H1 (cell line): ENCODE data around the gene DENND4C. TPM values are rescaled to one million over a fixed set of nuclear protein-coding genes. Genes with fewer than 3 reads are reported as not detected.
"Not testable (repeated sequence)": the region's sequence is repeated elsewhere in the genome, so short reads cannot be mapped to it uniquely, and the experiment has no call there.

ENCODE experiments used
- CTCF ChIA-PET: fragments of 300-600 bp; sonication (Branson Sonifier 250); formaldehyde crosslinking; loops from one replicate; lab custom pipeline; 2021; ENCODE audit not compliant: partially characterized antibody; lab: Charles Lee
- POLR2A ChIA-PET: fragments of 300-600 bp; sonication (Branson Sonifier 250); formaldehyde crosslinking; loops from one replicate; lab custom pipeline; 2021; ENCODE audit warnings: inconsistent platforms; ENCODE audit not compliant: partially characterized antibody; lab: Charles Lee
- DNase-seq, 2 experiments: peaks; one replicate each; pipeline versions ENCODE4 v3.0.0 to v3.0.0-alpha.2; 2010 to 2022; ENCODE audit warnings: low spot score in 2 of 2, low read depth in 1 of 2, mixed read lengths in 1 of 2
- FAIRE-seq: peaks from 2 replicates; lab custom pipeline; 2011; peaks lifted over from hg19 to GRCh38; lab: Jason Lieb, UNC
- H2AFZ ChIP-seq: 2 replicates; pipeline ENCODE4 v1.8.1; 2012; ENCODE audit warnings: low read length, inconsistent platforms
- H2AK5ac ChIP-seq: 2 replicates; pipeline ENCODE4 v1.6.1; 2013; ENCODE audit warnings: low read depth, low read length
- H2BK120ac ChIP-seq: replicated peaks from 2 replicates; pipeline ENCODE3; 2013; ENCODE audit warnings: low read depth, low read length, inconsistent platforms
- H2BK12ac ChIP-seq: 2 replicates; pipeline ENCODE4 v1.6.1; 2013; ENCODE audit warnings: low read depth, low read length
- H2BK15ac ChIP-seq: 2 replicates; pipeline ENCODE4 v1.6.1; 2013; ENCODE audit warnings: low read length
- H2BK20ac ChIP-seq: 2 replicates; pipeline ENCODE4 v1.6.1; 2013; ENCODE audit warnings: low read length
- H2BK5ac ChIP-seq: 2 replicates; pipeline ENCODE4 v1.6.1; 2013; ENCODE audit warnings: low read depth, low read length
- H3K14ac ChIP-seq: 2 replicates; pipeline ENCODE4 v1.6.1; 2013; ENCODE audit warnings: inconsistent platforms; ENCODE audit not compliant: insufficient read length
- H3K18ac ChIP-seq: 2 replicates; pipeline ENCODE4 v1.6.1; 2013; ENCODE audit warnings: low read length; ENCODE audit errors: extremely low read depth
- H3K23ac ChIP-seq: 2 replicates; pipeline ENCODE4 v1.6.1; 2013; ENCODE audit warnings: inconsistent platforms; ENCODE audit not compliant: insufficient read length
- H3K23me2 ChIP-seq: 2 replicates; pipeline ENCODE4 v1.6.1; 2013; ENCODE audit warnings: low read depth, low read length
- H3K27ac ChIP-seq: 2 replicates; pipeline ENCODE4 v1.6.1; 2011; ENCODE audit warnings: low read depth, low read length, inconsistent platforms
- H3K27me3 ChIP-seq, 4 experiments: replicated peaks in 1 of 4; 1 replicate in 1 of 4; 2 replicates in 3 of 4; pipeline versions ENCODE4 v1.6.1 to v1.8.1; 2011 to 2013; ENCODE audit warnings: low read length in 3 of 4, mild to moderate bottlenecking in 3 of 4, inconsistent platforms in 2 of 4, mixed read lengths in 2 of 4, moderate library complexity in 1 of 4; ENCODE audit not compliant: control insufficient read depth in 3 of 4, insufficient read depth in 3 of 4; ENCODE audit errors: extremely low read depth in 1 of 4
- H3K36me3 ChIP-seq, 4 experiments: 2 replicates each; pipeline versions ENCODE4 v1.6.1 to v1.8.1; 2011 to 2013; ENCODE audit warnings: mild to moderate bottlenecking in 4 of 4, low read length in 3 of 4, moderate library complexity in 2 of 4, control low read depth in 1 of 4, inconsistent platforms in 1 of 4; ENCODE audit not compliant: insufficient read depth in 4 of 4, control insufficient read depth in 2 of 4
- H3K4ac ChIP-seq: replicated peaks from 2 replicates; pipeline ENCODE3; 2013; ENCODE audit warnings: low read length, low read depth, mixed read lengths, inconsistent platforms; ENCODE audit not compliant: insufficient read length
- H3K4me1 ChIP-seq, 4 experiments: replicated peaks in 1 of 4; 1 replicate in 1 of 4; 2 replicates in 3 of 4; pipeline versions ENCODE4 v1.6.1 to v1.8.1; 2011 to 2013; ENCODE audit warnings: low read length in 3 of 4, inconsistent platforms in 2 of 4, mixed read lengths in 1 of 4; ENCODE audit not compliant: insufficient read depth in 4 of 4, control insufficient read depth in 3 of 4
- H3K4me2 ChIP-seq, 2 experiments: 2 replicates each; pipeline versions ENCODE4 v1.6.1 to v1.8.1; 2011 to 2013; ENCODE audit warnings: low read depth in 2 of 2, low read length in 2 of 2, control low read depth in 1 of 2, inconsistent platforms in 1 of 2, mild to moderate bottlenecking in 1 of 2; ENCODE audit not compliant: insufficient read depth in 1 of 2
- H3K4me3 ChIP-seq, 4 experiments: fragments of 200-600, 300-600 bp in 1 of 4; sonication (generic), shearing (Covaris generic), sonication (Bioruptor Twin) in 1 of 4; 2 replicates each; pipeline versions ENCODE4 v1.5.1 to v1.8.1; 2011 to 2016; ENCODE audit warnings: low read length in 4 of 4, low read depth in 3 of 4, control low read depth in 2 of 4, inconsistent platforms in 2 of 4, mild to moderate bottlenecking in 2 of 4, mixed read lengths in 1 of 4, moderate library complexity in 1 of 4; ENCODE audit not compliant: insufficient read depth in 2 of 4; ENCODE audit errors: extremely low read depth in 1 of 4
- H3K56ac ChIP-seq: replicated peaks from 2 replicates; pipeline ENCODE3; 2013; ENCODE audit warnings: low read depth, mild to moderate bottlenecking, mixed read lengths, low read length, inconsistent platforms; ENCODE audit not compliant: insufficient read length
- H3K79me1 ChIP-seq: 2 replicates; pipeline ENCODE4 v1.6.1; 2013; ENCODE audit warnings: low read depth, low read length, control low read depth
- H3K79me2 ChIP-seq, 2 experiments: 2 replicates each; pipeline versions ENCODE4 v1.6.1 to v1.8.1; 2012 to 2013; ENCODE audit warnings: low read length in 2 of 2, mild to moderate bottlenecking in 2 of 2, inconsistent platforms in 1 of 2; ENCODE audit not compliant: insufficient read depth in 2 of 2, control insufficient read depth in 1 of 2
- H3K9ac ChIP-seq, 4 experiments: replicated peaks in 1 of 4; 1 replicate in 1 of 4; 2 replicates in 3 of 4; pipeline versions ENCODE4 v1.6.1 to v1.8.1; 2011 to 2013; ENCODE audit warnings: low read depth in 3 of 4, low read length in 3 of 4, control low read depth in 2 of 4, mild to moderate bottlenecking in 2 of 4, moderate library complexity in 2 of 4, inconsistent platforms in 1 of 4; ENCODE audit errors: extremely low read depth in 1 of 4
- H3K9me3 ChIP-seq, 2 experiments: 2 replicates each; pipeline versions ENCODE4 v1.6.1 to v1.8.1; 2012 to 2013; ENCODE audit warnings: mild to moderate bottlenecking in 2 of 2, moderate library complexity in 2 of 2, control low read depth in 1 of 2, inconsistent platforms in 1 of 2, low read depth in 1 of 2, low read length in 1 of 2, mixed read lengths in 1 of 2; ENCODE audit not compliant: insufficient read depth in 2 of 2
- H4K20me1 ChIP-seq, 2 experiments: replicated peaks in 1 of 2; 2 replicates each; pipeline versions ENCODE3 to v1.8.1; 2011 to 2013; ENCODE audit warnings: inconsistent platforms in 2 of 2, low read length in 2 of 2, mild to moderate bottlenecking in 1 of 2; ENCODE audit not compliant: insufficient read depth in 2 of 2, control insufficient read depth in 1 of 2
- H4K5ac ChIP-seq: 2 replicates; pipeline ENCODE4 v1.6.1; 2013; ENCODE audit warnings: low read length, low read depth, mixed read lengths, inconsistent platforms; ENCODE audit not compliant: insufficient read length
- H4K8ac ChIP-seq: 2 replicates; pipeline ENCODE4 v1.8.0; 2013; ENCODE audit warnings: mild to moderate bottlenecking, moderate library complexity, low read length, inconsistent platforms; ENCODE audit not compliant: insufficient read depth; ENCODE audit errors: extremely low read depth
- H4K91ac ChIP-seq: replicated peaks from 2 replicates; pipeline ENCODE3; 2013; ENCODE audit warnings: low read length, mixed read lengths, inconsistent platforms; ENCODE audit not compliant: insufficient read length
- WGBS, 2 experiments: shearing (Covaris generic) in 1 of 2; methylation state at CpG; one replicate each; pipeline versions ENCODE4 v1.1.6 to v1.1.7; 2013 to 2015; ENCODE audit warnings: low lambda C conversion rate in 2 of 2, mixed read lengths in 2 of 2, inconsistent platforms in 1 of 2, low coverage in 1 of 2, missing lambda C conversion rate in 1 of 2; ENCODE audit not compliant: insufficient replicate concordance in 2 of 2, insufficient coverage in 1 of 2, insufficient read length in 1 of 2; ENCODE audit errors: extremely low coverage in 1 of 2, missing lambda C conversion rate in 1 of 2; 5-methylcytosine and 5-hydroxymethylcytosine counted together
- polyA plus RNA-seq, 7 experiments: library from polyadenylated mRNA; depleted of rRNA in 3 of 7; stranded (reverse) in 5 of 7; unstranded in 2 of 7; fragments of >200 nt in 5 of 7; fragments of 200-250 nt in 2 of 7; gene quantifications; 1 replicate in 5 of 7; 2 replicates in 1 of 7; 4 replicates in 1 of 7; pipeline versions ENCODE4 v1.2.1 to v1.2.3, GENCODE V29; 2011 to 2013; ENCODE audit warnings: missing spikeins in 2 of 7, mixed read lengths in 2 of 7
- total RNA-seq: library from RNA; stranded (reverse); fragmentation: NEBNext Ultra II Directional; extraction: Animal tissue kit (Norgen Biotek cat#: 25700); gene quantifications from 2 replicates; pipeline ENCODE4 v1.2.1, GENCODE V29; 2021

Gene DENND4C
- total and polyA plus RNA-seq, 2 of the 8 experiments (the other 6 are each of a cell fraction or from before 2014, with no cell fraction given) = 6.9 to 18.9 TPM

DNA sequence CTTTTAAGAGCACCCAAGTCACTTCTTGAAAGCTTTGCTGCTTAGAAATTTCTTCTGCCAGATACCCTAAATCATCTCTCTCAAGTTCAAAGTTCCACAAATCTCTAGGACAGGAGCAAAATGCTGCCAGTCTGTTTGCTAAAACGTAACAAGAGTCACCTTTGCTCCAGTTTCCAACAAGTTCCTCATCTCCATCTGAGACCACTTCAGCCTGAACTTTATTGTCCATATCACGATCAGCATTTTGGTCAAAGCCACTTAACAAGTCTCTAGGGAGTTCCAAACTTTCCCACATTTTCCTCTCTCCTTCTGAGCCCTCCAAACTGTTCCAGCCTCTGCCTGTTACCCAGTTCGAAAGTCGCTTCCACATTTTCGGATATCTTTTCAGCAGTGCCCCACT is 21.1 kb downstream of the DENND4C start:
- not testable (repeated sequence) for H2AK5ac ChIP-seq, H4K20me1 ChIP-seq, H3K18ac ChIP-seq, H3K27me3 ChIP-seq, H4K8ac ChIP-seq, H3K9me3 ChIP-seq, H3K27ac ChIP-seq, H3K4me1 ChIP-seq, H4K91ac ChIP-seq, H3K9ac ChIP-seq, H2BK5ac ChIP-seq, H3K23ac ChIP-seq, H3K23me2 ChIP-seq, H2BK12ac ChIP-seq, H2BK20ac ChIP-seq, H3K4ac ChIP-seq, DNase-seq, H2BK15ac ChIP-seq, H4K5ac ChIP-seq, H3K4me3 ChIP-seq, H2AFZ ChIP-seq, FAIRE-seq, H3K14ac ChIP-seq, H2BK120ac ChIP-seq, H3K79me1 ChIP-seq, H3K56ac ChIP-seq, H3K36me3 ChIP-seq
- WGBS, 2 experiments = 86% methylated on average over 5 of the region's 5 CpGs; no CpG with 5 or more reads in 1 of the 2 experiments
- H3K79me2 ChIP-seq = peaks cover 0 to 73% of the 10 kb centered on the region in 2 experiments; a peak in 3 of 4 replicates
- POLR2A ChIA-PET = interaction anchor here (1.3 to 2.2 kb wide), 3 partner anchors 21 to 124 kb away, joined by 3 to 8 read pairs (median 4); partner anchors contain the start of gene DENND4C
- H3K4me2 ChIP-seq = peak overlapping the region in 1 of 2 experiments; percentile 15; a peak in 1 of 4 replicates
- CTCF ChIA-PET = interaction anchor here (1.9 kb wide), 1 partner anchor 19 kb away, joined by 6 read pairs; no protein-coding TSS in a partner anchor
